Smooth muscle cell (in vitro differentiated cells): Measurements from ENCODE around the gene COL27A1. TPM values are rescaled to one million over a fixed set of nuclear protein-coding genes. Genes with fewer than 3 reads are reported as not detected.

ENCODE experiments used
- DNase-seq: peaks from one replicate; lab custom pipeline; 2025; ENCODE audit not compliant: unreplicated experiment; lab: John Stamatoyannopoulos, UW
- H2AFZ ChIP-seq: fragments of 200-600 bp; sonication (generic); 2 replicates; pipeline ENCODE4 v1.6.0; 2016; ENCODE audit warnings: antibody characterized with exemption, low read depth, mild to moderate bottlenecking
- H3F3A ChIP-seq: fragments of 200-600 bp; sonication (generic); 2 replicates; pipeline ENCODE4 v1.6.0; 2017; ENCODE audit warnings: antibody characterized with exemption, low read depth
- H3K27ac ChIP-seq: fragments of 200-600 bp; sonication (generic); 2 replicates; pipeline ENCODE4 v1.5.1; 2016; ENCODE audit warnings: low read depth, mild to moderate bottlenecking
- H3K27me3 ChIP-seq: fragments of 200-600 bp; sonication (generic); 2 replicates; pipeline ENCODE4 v1.6.1; 2016; ENCODE audit warnings: low read depth, mild to moderate bottlenecking
- H3K36me3 ChIP-seq: fragments of 200-600 bp; sonication (generic); 2 replicates; pipeline ENCODE4 v1.5.1; 2016; ENCODE audit warnings: low read depth
- H3K4me1 ChIP-seq: fragments of 200-600 bp; sonication (generic); 2 replicates; pipeline ENCODE4 v1.5.1; 2016; ENCODE audit warnings: low read depth
- H3K4me2 ChIP-seq: fragments of 200-600 bp; sonication (generic); 2 replicates; pipeline ENCODE4 v1.6.0; 2016; ENCODE audit warnings: mild to moderate bottlenecking
- H3K4me3 ChIP-seq: fragments of 200-600 bp; sonication (generic); 2 replicates; pipeline ENCODE4 v1.5.1; 2016; ENCODE audit warnings: mild to moderate bottlenecking
- H3K79me2 ChIP-seq: fragments of 200-600 bp; sonication (generic); 2 replicates; pipeline ENCODE4 v1.6.0; 2016; ENCODE audit warnings: low read depth, mild to moderate bottlenecking
- H3K9ac ChIP-seq: fragments of 200-600 bp; sonication (generic); 2 replicates; pipeline ENCODE4 v1.6.0; 2016; ENCODE audit warnings: low read depth
- H3K9me3 ChIP-seq: fragments of 200-600 bp; sonication (generic); replicated peaks from 2 replicates; pipeline ENCODE4 v1.5.1; 2016; ENCODE audit warnings: low read depth
- H4K20me1 ChIP-seq: fragments of 200-600 bp; sonication (generic); 2 replicates; pipeline ENCODE4 v1.6.0; 2016; ENCODE audit warnings: low read depth
- WGBS: methylation state at CpG from one replicate; pipeline ENCODE4 v1.1.7; 2016; ENCODE audit warnings: low lambda C conversion rate; 5-methylcytosine and 5-hydroxymethylcytosine counted together
- polyA plus RNA-seq: library from polyadenylated mRNA; unstranded; fragments of >200 nt; fragmentation: Nextera tagmentation; extraction: Ambion mirVana; gene quantifications from 2 replicates; pipeline ENCODE4 v1.2.1, GENCODE V29; 2016
- total RNA-seq: library from RNA; depleted of rRNA; stranded (reverse); fragments of >200 nt; gene quantifications from 2 replicates; pipeline ENCODE4 v1.2.3, GENCODE V29; 2014
- TF ChIP-seq, protein P1 (sequence below): fragments of 200-600 bp; sonication (generic); IDR thresholded peaks from 2 replicates; pipeline ENCODE4 v1.5.1; 2017; ENCODE audit warnings: borderline replicate concordance, mild to moderate bottlenecking, antibody characterized with exemption; ENCODE audit not compliant: insufficient read depth, poor library complexity, severe bottlenecking

Gene COL27A1
- total and polyA plus RNA-seq, 2 experiments from 2014 or later, result 18.1 to 19.9 TPM

- no peak overlapping the region for H3K4me3 ChIP-seq
- no peaks in the 10 kb centered on the region for H4K20me1 ChIP-seq
- no peak overlapping the region for H2AFZ ChIP-seq
- TF ChIP-seq, protein P1, sequence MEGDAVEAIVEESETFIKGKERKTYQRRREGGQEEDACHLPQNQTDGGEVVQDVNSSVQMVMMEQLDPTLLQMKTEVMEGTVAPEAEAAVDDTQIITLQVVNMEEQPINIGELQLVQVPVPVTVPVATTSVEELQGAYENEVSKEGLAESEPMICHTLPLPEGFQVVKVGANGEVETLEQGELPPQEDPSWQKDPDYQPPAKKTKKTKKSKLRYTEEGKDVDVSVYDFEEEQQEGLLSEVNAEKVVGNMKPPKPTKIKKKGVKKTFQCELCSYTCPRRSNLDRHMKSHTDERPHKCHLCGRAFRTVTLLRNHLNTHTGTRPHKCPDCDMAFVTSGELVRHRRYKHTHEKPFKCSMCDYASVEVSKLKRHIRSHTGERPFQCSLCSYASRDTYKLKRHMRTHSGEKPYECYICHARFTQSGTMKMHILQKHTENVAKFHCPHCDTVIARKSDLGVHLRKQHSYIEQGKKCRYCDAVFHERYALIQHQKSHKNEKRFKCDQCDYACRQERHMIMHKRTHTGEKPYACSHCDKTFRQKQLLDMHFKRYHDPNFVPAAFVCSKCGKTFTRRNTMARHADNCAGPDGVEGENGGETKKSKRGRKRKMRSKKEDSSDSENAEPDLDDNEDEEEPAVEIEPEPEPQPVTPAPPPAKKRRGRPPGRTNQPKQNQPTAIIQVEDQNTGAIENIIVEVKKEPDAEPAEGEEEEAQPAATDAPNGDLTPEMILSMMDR, result no peak
- no peaks in the 10 kb centered on the region for H3K79me2 ChIP-seq
- H3F3A ChIP-seq, result no peaks in the 10 kb centered on the region
- H3K36me3 ChIP-seq, result no peaks in the 10 kb centered on the region
- H3K9ac ChIP-seq, result no peak overlapping the region
- no peaks in the 10 kb centered on the region for H3K4me1 ChIP-seq
- DNase-seq, result no peak
- 95% methylated on average over 13 of the region's 13 CpGs for WGBS
- H3K27me3 ChIP-seq, result no peaks in the 10 kb centered on the region
- no peaks in the 10 kb centered on the region for H3K9me3 ChIP-seq
- no peak overlapping the region for H3K4me2 ChIP-seq
- no peak overlapping the region for H3K27ac ChIP-seq
Observed at GRCh38 chr9:114250235-114250568, 94.9 kb downstream of the COL27A1 start.

DNA sequence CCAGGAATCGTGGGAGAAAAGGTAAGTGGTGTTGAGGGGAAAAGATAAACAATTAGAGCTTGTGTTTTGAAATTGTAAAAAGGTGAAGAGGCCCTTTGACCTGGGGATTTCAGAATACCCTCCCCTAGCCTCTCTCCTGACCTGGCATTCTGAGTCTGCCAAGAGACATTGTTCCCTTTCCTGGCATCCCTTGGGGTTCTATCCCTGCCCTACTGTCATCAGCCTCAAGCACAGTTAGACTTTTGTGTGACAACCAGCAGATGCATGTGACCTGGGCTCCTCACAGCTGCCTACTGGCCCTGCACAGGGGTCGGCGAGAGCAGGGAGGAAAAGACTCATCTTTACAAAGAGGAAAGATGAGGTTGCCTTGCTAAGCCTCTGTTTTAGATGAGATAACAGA, 95.3 kb downstream of the COL27A1 start:
- H3K9ac ChIP-seq, result no peak overlapping the region
- no peaks in the 10 kb centered on the region for H3K9me3 ChIP-seq
- no peaks in the 10 kb centered on the region for H3K36me3 ChIP-seq
- H3K27ac ChIP-seq, result no peak overlapping the region
- no peaks in the 10 kb centered on the region for H4K20me1 ChIP-seq
- TF ChIP-seq, protein P1, result no peak
- no peak overlapping the region for H3K4me2 ChIP-seq
- no peak overlapping the region for H2AFZ ChIP-seq
- H3K4me3 ChIP-seq, result no peak overlapping the region
- no peaks in the 10 kb centered on the region for H3K27me3 ChIP-seq
- H3F3A ChIP-seq, result no peaks in the 10 kb centered on the region
- no peak for DNase-seq
- no peaks in the 10 kb centered on the region for H3K79me2 ChIP-seq
- H3K4me1 ChIP-seq, result no peaks in the 10 kb centered on the region
- 96% methylated on average over 3 of the region's 3 CpGs for WGBS

DNA sequence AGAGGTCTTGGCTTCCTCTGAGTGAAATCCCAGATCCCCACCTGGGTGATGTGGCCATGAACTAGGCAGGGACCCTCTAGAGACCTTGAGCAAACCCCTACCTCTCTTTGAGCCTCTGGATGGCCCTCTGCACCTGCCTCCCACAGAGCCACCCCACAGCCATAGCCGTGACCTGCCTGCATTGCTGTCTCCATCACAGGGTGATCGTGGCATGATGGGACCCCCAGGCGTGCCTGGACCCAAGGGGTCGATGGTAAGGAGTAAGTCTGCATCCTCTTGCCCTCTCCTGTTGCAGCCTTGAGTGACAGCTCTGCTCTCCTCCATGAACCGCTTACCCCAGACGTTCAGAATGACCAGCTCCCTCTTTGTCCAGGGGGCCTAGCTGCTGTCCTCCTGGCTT, 97.1 kb downstream of the COL27A1 start:
- H4K20me1 ChIP-seq, result no peaks in the 10 kb centered on the region
- 95% methylated on average over 6 of the region's 6 CpGs for WGBS

GRCh38 chr9:114256827-114257328, 101.5 kb downstream of the COL27A1 start:
- H3K36me3 ChIP-seq, result no peaks in the 10 kb centered on the region
- no peaks in the 10 kb centered on the region for H3K27me3 ChIP-seq
- no peaks in the 10 kb centered on the region for H4K20me1 ChIP-seq
- no peaks in the 10 kb centered on the region for H3F3A ChIP-seq
- H3K4me2 ChIP-seq, result no peak overlapping the region
- no peak overlapping the region for H3K27ac ChIP-seq
- TF ChIP-seq, protein P1, result no peak
- H3K9ac ChIP-seq, result no peak overlapping the region
- no peak overlapping the region for H2AFZ ChIP-seq
- H3K9me3 ChIP-seq, result no peaks in the 10 kb centered on the region
- H3K79me2 ChIP-seq, result no peaks in the 10 kb centered on the region
- 89% methylated on average over 10 of the region's 10 CpGs for WGBS
- no peak for DNase-seq
- no peak overlapping the region for H3K4me3 ChIP-seq
- no peaks in the 10 kb centered on the region for H3K4me1 ChIP-seq

More for the DNA sequence above, 97.1 kb downstream of the COL27A1 start:
- Histone ChIP-seq H3K36me3 (no peaks in the 10 kb centered on the region), H3F3A (no peaks in the 10 kb centered on the region), H3K4me3 (no peak overlapping the region), H3K4me1 (no peaks in the 10 kb centered on the region), H3K79me2 (no peaks in the 10 kb centered on the region), H3K9ac (no peak overlapping the region), H3K4me2 (no peak overlapping the region), H3K9me3 (no peaks in the 10 kb centered on the region), H3K27ac (no peak overlapping the region), H2AFZ (no peak overlapping the region), H3K27me3 (no peaks in the 10 kb centered on the region)
- no peak for DNase-seq
- TF ChIP-seq, protein P1, result no peak
